ENCODE measurements around the gene SLC7A11.
A peak's percentile ranks its signal among the peaks of the same experiment; 100 is the strongest.

The SLC7A11 gene

GRCh38 chr4:138242076-138242833 lies at the start of gene SLC7A11:
SLC7A11 (minus strand) TSS chr4:138242349; CDS start chr4:138242069, 280 bp downstream.
- peak; percentile 97 for ATAC-seq
- TF ChIP-seq ISL1 (CRISPR knock-in tag; IDR thresholded peaks at IDR 0.05) = no peak
- TF ChIP-seq, protein P1, sequence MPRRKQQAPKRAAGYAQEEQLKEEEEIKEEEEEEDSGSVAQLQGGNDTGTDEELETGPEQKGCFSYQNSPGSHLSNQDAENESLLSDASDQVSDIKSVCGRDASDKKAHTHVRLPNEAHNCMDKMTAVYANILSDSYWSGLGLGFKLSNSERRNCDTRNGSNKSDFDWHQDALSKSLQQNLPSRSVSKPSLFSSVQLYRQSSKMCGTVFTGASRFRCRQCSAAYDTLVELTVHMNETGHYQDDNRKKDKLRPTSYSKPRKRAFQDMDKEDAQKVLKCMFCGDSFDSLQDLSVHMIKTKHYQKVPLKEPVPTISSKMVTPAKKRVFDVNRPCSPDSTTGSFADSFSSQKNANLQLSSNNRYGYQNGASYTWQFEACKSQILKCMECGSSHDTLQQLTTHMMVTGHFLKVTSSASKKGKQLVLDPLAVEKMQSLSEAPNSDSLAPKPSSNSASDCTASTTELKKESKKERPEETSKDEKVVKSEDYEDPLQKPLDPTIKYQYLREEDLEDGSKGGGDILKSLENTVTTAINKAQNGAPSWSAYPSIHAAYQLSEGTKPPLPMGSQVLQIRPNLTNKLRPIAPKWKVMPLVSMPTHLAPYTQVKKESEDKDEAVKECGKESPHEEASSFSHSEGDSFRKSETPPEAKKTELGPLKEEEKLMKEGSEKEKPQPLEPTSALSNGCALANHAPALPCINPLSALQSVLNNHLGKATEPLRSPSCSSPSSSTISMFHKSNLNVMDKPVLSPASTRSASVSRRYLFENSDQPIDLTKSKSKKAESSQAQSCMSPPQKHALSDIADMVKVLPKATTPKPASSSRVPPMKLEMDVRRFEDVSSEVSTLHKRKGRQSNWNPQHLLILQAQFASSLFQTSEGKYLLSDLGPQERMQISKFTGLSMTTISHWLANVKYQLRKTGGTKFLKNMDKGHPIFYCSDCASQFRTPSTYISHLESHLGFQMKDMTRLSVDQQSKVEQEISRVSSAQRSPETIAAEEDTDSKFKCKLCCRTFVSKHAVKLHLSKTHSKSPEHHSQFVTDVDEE (CRISPR knock-in tag; IDR thresholded peaks at IDR 0.05) = no peak
- TF ChIP-seq PPARA (CRISPR knock-in tag; IDR thresholded peaks at IDR 0.05; ENCODE audit: borderline replicate concordance) = no peak
- no peak for TF ChIP-seq TCF4 (CRISPR knock-in tag; IDR thresholded peaks at IDR 0.05; ENCODE audit: borderline replicate concordance)
- TF ChIP-seq ZFP30 (CRISPR knock-in tag; IDR thresholded peaks at IDR 0.05) = no peak
- no peak for TF ChIP-seq RARB (CRISPR knock-in tag; IDR thresholded peaks at IDR 0.05)
- no peak for TF ChIP-seq OSR1 (CRISPR knock-in tag; IDR thresholded peaks at IDR 0.05)
- no peak for TF ChIP-seq TOX (CRISPR knock-in tag; IDR thresholded peaks at IDR 0.05; ENCODE audit: borderline replicate concordance)
- no peak for TF ChIP-seq ESRRG (CRISPR knock-in tag; IDR thresholded peaks at IDR 0.05)

GRCh38 chr4:138291431-138291830 lies 49.3 kb upstream of the SLC7A11 start:
- ATAC-seq = no peak
- TF ChIP-seq TCF4 (CRISPR knock-in tag; IDR thresholded peaks at IDR 0.05; ENCODE audit: borderline replicate concordance) (no peak), ZFP30 (CRISPR knock-in tag; IDR thresholded peaks at IDR 0.05) (no peak), SNAI2 (CRISPR knock-in tag; IDR thresholded peaks at IDR 0.05) (no peak), ESRRG (CRISPR knock-in tag; IDR thresholded peaks at IDR 0.05) (no peak), PATZ1 (CRISPR knock-in tag; IDR thresholded peaks at IDR 0.05; ENCODE audit: borderline replicate concordance) (no peak), CSDC2 (CRISPR knock-in tag; IDR thresholded peaks at IDR 0.05) (no peak), PPARA (CRISPR knock-in tag; IDR thresholded peaks at IDR 0.05; ENCODE audit: borderline replicate concordance) (no peak), ISL1 (CRISPR knock-in tag; IDR thresholded peaks at IDR 0.05) (no peak), TOX (CRISPR knock-in tag; IDR thresholded peaks at IDR 0.05; ENCODE audit: borderline replicate concordance) (no peak)
- TF ChIP-seq, protein P1 (CRISPR knock-in tag; IDR thresholded peaks at IDR 0.05) = no peak
- TF ChIP-seq, protein P2, sequence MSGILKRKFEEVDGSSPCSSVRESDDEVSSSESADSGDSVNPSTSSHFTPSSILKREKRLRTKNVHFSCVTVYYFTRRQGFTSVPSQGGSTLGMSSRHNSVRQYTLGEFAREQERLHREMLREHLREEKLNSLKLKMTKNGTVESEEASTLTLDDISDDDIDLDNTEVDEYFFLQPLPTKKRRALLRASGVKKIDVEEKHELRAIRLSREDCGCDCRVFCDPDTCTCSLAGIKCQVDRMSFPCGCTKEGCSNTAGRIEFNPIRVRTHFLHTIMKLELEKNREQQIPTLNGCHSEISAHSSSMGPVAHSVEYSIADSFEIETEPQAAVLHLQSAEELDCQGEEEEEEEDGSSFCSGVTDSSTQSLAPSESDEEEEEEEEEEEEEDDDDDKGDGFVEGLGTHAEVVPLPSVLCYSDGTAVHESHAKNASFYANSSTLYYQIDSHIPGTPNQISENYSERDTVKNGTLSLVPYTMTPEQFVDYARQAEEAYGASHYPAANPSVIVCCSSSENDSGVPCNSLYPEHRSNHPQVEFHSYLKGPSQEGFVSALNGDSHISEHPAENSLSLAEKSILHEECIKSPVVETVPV (CRISPR knock-in tag; IDR thresholded peaks at IDR 0.05) = no peak

DNA sequence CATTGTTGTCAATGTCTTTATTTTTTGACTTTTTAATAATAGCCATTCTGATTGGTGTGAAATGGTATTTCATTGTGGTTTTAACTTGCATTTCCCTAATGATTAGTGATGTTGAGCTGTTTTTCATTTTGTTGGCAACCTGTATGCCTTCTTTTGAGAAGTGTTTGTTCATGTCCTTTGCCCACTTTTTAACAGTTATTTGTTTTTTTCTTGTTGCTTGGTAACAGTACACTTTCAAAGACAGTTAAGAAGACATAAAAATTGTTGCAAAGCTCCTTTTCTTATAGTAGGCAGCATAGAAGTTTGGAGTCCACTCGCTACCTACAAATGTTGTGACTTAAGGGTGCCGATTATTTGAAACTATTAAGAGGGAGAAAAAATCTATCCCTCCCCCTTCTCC lies 48.7 kb upstream of the SLC7A11 start:
- TF ChIP-seq ZC3H10 (CRISPR knock-in tag; IDR thresholded peaks at IDR 0.05) (no peak), SNAI2 (CRISPR knock-in tag; IDR thresholded peaks at IDR 0.05) (no peak), TOX (CRISPR knock-in tag; IDR thresholded peaks at IDR 0.05; ENCODE audit: borderline replicate concordance) (no peak), CREB5 (CRISPR knock-in tag; IDR thresholded peaks at IDR 0.05; ENCODE audit: low read depth) (no peak)
- TF ChIP-seq, protein P2 (CRISPR knock-in tag; IDR thresholded peaks at IDR 0.05) = no peak
- no peak for ATAC-seq
